Activated T-cell treated with anti-CD3 and anti-CD28 coated beads for 24 hours (primary cell): ENCODE results near the gene FAM83F.
"Not testable (repeated sequence)": the region's sequence is repeated elsewhere in the genome, so short reads cannot be mapped to it uniquely, and the experiment has no call there.

Experiments used
- DNase-seq: peaks from one replicate; pipeline ENCODE4 v3.0.0-alpha.2; 2020; ENCODE audit warnings: low read depth

FAM83F gene

GRCh38 chr22:40015358-40015976 is 20.7 kb downstream of the FAM83F start:
- DNase-seq: no peak

DNA sequence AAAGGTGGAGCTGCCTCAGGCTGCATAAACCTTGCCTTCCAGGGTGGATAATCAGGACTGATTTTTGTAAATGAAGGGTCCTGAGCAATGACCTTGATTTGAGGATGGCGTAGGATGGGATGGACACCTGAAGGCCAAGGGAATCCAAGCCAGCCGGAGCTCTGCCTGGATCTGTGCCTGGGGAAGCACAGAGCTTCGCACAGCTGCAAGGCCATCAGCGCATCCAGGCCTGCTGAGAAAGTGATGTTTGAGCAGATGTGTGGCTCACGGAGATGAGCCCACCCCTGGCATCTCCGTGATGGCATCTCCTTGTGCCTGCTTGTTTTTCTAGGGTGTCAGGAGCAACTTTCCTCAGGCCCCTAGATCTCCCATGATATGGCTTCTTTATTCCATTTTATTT is 23.3 kb downstream of the FAM83F start:
- DNase-seq: no peak

GRCh38 chr22:40019100-40019499 is 24.3 kb downstream of the FAM83F start:
- DNase-seq: no peak

DNA sequence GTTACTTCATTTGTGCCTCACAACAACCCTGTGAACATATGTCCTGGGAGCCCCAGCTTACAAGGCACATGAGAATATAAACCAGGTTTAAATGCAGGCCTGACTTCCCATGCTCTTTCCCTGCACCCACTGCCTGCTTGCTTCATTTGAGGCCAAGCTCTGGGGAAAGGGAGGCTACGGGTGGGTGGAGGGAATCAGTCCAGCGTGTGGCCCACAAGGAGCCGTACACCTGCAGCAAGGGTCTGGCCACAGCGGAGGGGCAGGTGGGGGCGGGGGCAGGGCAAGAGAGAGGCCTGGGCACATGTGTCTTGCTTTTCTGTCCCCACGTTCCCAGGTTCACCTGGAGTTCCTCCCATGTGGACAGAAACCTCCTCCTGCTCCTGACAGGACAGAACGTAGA is 26.2 kb downstream of the FAM83F start:
- DNase-seq: no peak

DNA sequence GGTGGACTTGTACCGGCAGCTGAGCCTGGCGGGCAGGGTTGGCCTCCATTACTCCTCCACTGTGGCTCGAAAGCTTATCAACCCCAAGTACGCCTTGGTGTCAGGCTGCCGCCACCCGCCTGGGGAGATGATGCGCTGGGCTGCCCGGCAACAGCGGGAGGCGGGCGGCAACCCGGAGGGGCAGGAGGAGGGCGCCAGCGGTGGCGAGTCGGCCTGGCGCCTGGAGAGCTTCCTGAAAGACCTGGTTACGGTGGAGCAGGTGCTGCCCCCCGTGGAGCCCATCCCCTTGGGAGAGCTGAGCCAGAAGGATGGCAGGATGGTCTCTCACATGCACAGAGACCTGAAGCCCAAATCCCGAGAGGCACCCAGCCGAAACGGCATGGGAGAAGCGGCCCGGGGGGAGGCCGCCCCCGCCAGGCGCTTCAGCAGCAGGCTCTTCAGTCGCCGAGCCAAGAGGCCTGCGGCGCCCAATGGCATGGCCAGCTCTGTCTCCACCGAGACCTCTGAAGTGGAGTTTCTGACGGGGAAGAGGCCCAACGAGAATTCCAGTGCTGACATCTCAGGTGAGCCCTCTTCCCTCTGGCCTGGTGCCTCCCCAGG is 26.7 kb downstream of the FAM83F start:
- DNase-seq: no peak

DNA sequence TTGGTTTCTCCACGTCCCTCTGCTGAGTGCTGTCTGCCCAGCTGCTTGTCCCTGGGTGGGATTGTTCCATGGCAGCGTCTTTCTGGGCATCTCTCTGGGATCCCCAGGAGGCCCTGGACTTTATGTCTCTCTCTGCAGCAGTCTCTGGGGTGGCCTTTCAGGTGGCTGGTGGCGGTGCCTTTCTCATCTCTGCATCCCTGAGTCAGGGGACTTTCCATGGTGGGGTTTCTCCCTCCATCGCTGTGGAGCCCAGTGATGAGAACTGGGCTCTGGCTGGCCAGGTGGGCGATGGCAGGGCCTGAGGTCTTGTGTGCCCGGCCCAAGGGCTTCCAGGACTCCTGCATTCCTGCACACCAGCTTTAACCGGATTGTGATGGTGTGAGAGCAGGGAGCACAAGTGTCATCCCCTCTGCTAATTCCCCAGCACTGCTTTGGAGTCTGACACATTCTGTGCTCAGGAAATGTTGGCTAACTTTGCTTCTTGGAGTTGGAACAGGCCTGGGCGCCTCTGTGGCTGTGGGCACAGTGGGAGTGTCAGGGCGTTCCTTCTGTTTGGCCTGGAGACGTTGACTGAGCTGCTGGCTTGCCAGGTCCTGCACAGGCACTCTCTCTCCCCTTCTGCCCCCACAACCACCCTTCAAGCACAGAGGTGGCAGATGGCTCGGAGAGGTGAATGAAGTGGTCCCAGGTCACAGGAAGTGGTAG is 27.9 kb downstream of the FAM83F start:
- DNase-seq: no peak

GRCh38 chr22:40023341-40023841 is 28.6 kb downstream of the FAM83F start:
- no peak for DNase-seq

GRCh38 chr22:40024201-40025061 is 29.7 kb downstream of the FAM83F start:
- DNase-seq: peak; percentile 44

DNA sequence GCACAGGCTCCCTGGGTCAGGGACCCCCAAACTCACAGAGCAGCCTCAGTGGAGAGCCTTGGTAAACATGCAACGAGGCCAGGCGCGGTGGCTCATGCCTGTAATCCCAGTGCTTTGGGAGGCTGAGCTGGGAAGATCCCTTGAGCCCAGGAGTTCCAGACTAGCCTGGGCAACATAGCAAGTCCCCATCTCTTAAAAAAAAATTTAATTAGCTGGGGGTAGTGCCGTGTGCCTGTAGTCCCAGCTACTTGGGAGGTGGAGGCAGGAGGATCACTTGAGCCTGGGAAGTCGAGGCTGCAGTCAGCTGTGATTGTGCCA is 30.3 kb downstream of the FAM83F start:
- not testable (repeated sequence) for DNase-seq

- no peak for DNase-seq
Observed at GRCh38 chr22:40025856-40026255, 31.1 kb downstream of the FAM83F start.

- no peak for DNase-seq
Observed at GRCh38 chr22:40026641-40027040, 31.9 kb downstream of the FAM83F start.

DNA sequence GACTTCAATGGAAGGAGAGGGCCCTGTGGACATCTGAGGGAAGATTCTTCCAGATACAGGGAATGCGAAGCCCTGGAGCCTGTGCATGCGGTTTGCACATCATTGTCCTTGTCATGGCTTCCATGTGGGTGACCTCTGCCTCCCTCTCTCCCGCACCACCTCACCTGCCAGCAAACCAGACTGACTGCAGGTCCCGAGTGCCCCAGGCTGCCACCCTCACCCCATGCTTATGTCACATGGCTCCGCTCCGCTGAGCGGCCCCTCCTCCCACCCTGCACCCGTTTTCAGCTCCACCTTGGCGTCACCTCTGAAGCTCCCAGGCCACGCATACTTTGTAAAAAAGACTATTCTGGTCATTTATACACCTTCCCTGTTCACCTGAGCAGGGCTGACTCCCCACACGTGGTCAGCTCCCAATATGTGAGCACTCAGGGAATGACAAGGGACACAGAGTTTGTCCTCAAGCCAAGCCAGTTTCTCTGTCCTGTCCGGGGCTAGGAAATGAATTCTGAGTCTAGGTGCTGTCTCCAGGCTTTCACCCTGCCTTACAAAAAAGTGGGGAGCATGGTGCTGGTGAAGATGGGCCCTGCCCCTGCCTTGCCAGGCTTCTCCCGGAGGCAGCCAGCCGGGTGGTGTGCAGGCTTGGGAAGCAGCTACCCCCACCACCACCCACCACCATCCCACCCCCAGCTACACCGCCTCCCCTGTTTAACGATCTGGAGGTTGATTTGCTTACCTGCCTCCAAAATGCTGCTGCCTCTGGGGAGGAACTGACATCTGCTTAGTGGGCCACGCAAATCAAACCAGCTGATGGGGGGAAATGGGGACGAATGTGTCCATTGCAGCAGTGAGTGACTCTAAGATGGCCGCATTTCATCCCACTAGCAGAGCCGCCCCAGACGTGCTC is 32.7 kb downstream of the FAM83F start:
- DNase-seq: no peak

GRCh38 chr22:40028098-40028425 is 33.3 kb downstream of the FAM83F start:
- no peak for DNase-seq

GRCh38 chr22:40029189-40029890 is 34.6 kb downstream of the FAM83F start:
- DNase-seq: no peak

DNA sequence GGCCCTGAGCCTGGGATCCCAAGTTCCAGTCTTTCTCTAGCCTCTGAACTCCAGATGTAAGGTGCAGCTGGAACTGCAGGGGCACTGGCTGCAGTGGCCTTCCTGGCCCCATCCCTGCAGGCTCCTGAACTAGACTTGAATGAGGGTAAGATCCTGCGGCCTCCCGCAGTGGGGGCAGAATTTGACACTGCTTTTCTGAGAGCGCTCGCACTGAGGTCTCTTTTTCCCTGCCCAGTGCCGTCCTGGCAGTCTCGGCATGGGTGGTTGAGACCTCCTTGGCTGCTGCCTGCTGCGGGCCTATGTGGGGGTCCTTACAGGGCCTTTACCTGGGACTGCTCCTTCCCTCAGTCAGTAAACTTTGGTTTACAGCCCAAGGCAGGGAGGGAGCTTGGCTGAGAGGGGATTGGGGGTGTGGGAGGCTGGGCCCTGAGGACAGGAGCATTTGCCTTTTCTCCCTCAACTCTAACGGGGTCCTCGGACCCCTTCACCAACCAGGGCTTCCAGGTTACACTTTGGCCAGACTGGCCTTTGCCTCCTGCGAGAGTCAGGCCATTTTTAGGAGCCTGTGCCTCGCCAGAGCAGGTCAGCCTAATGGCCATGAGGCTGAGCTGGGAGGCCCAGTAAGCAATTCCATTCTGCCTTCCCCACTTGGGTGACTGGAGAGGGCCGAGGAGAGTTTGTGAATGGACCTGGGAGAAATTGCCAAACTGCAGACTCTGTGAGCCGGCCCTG is 35.4 kb downstream of the FAM83F start:
- no peak for DNase-seq

- DNase-seq: no peak
Observed at GRCh38 chr22:40030758-40031095, 36.0 kb downstream of the FAM83F start.

- DNase-seq: no peak
Observed at GRCh38 chr22:40031766-40032470, 37.2 kb downstream of the FAM83F start.

DNA sequence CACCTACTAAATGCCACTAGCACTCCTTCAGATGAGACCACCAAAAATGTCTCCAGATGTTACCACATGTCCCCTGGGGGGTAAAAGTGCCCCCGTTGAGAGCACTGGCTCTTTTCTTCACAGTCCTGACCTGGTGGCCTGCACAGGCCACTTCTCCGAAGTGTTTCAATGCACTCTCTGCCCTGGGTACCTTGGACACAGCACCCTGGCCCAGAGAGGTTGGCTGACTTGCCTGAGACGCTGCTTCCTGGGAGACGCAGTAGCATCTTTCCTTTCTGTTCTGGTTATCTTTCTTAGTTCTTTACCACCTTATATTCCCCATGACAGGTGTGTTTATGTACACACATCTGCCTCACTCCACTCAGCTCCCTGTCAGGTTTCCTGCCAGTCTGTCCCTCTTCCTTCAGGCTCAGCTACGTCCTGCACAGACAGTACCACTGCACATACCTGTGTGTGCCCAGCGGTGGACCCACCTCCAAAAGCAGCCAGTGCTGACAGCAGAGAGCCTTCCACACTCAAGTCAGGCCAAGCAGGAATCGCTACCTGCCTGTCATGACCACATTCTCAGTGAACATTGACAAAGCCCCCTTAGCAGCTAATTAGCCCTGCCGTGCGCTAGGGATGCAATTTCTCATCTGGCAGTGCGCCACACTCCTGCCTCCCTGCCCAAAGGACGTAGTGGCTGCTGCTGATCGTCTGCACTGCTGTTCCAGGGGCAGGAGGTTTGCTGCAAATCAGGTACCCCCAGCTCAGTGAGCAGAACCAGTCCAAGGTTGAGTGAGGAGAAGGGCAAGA is 39.0 kb downstream of the FAM83F start:
- DNase-seq: no peak

DNA sequence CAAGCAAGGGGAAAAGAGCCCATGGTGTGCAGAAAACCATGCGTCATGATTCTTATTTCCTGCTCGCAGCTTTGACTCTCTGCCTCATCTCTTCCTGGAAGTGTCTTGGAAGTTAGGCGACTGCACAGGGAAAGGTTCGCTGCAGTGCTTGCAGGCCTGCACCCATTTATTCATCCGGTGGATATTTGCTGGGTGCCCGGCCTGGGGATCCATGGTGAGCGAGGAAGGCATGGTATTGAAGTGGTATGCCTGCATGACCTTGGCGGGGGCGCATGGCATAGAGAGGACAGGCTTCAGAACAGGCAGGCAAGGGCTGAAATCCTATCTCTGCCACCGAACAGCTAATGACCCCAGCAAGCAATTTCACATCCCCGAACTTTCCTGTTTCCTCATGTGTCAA is 40.6 kb downstream of the FAM83F start:
- DNase-seq: no peak
